Fibroblast of lung (primary cell): ENCODE measurements around the gene BACH1. TPM values are rescaled to one million over a fixed set of nuclear protein-coding genes. Genes with fewer than 3 reads are reported as not detected.

ENCODE experiments used
- DNase-seq, 2 donors: peaks; one replicate each; pipeline versions ENCODE4 v3.0.0 to v3.0.0-alpha.2; 2010; ENCODE audit warnings: low read depth in 2 of 2
- H2AFZ ChIP-seq: 2 replicates; pipeline ENCODE4 v1.5.1; 2012; ENCODE audit warnings: low read length, control low read depth, inconsistent platforms
- H3K27ac ChIP-seq: 2 replicates; pipeline ENCODE4 v1.5.1; 2011; ENCODE audit warnings: low read length, control low read depth; ENCODE audit not compliant: insufficient read depth
- H3K27me3 ChIP-seq: 2 replicates; pipeline ENCODE4 v1.5.1; 2011; ENCODE audit warnings: mild to moderate bottlenecking, low read length; ENCODE audit not compliant: control insufficient read depth, insufficient read depth
- H3K36me3 ChIP-seq: 2 replicates; pipeline ENCODE4 v1.5.1; 2011; ENCODE audit warnings: low read length; ENCODE audit not compliant: control insufficient read depth, insufficient read depth
- H3K4me1 ChIP-seq: 2 replicates; pipeline ENCODE4 v1.5.1; 2011; ENCODE audit warnings: low read length; ENCODE audit not compliant: control insufficient read depth, insufficient read depth; ENCODE audit errors: extremely low read depth
- H3K4me2 ChIP-seq: 2 replicates; pipeline ENCODE4 v1.5.1; 2011; ENCODE audit warnings: low read length, control low read depth; ENCODE audit not compliant: insufficient read depth; ENCODE audit errors: extremely low read depth
- H3K4me3 ChIP-seq, 4 experiments: fragments of 200-600 bp in 1 of 4; sonication (generic) in 1 of 4; replicated peaks in 1 of 4; 2 replicates each; pipeline ENCODE4 v1.5.1; 2011 to 2016; ENCODE audit warnings: low read length in 4 of 4, low read depth in 3 of 4, mild to moderate bottlenecking in 3 of 4, control low read depth in 2 of 4, inconsistent platforms in 1 of 4, mixed read lengths in 1 of 4; ENCODE audit not compliant: insufficient read depth in 1 of 4; ENCODE audit errors: control extremely low read depth in 1 of 4
- H3K79me2 ChIP-seq: 2 replicates; pipeline ENCODE4 v1.5.1; 2012; ENCODE audit warnings: mild to moderate bottlenecking, low read length, inconsistent platforms; ENCODE audit not compliant: control insufficient read depth, insufficient read depth
- H3K9ac ChIP-seq: 2 replicates; pipeline ENCODE4 v1.5.1; 2011; ENCODE audit warnings: mild to moderate bottlenecking, low read length, control low read depth; ENCODE audit not compliant: insufficient read depth
- H3K9me3 ChIP-seq: 2 replicates; pipeline ENCODE4 v1.5.1; 2012; ENCODE audit warnings: low read depth, low read length; ENCODE audit not compliant: control insufficient read depth, insufficient read depth
- H4K20me1 ChIP-seq: 2 replicates; pipeline ENCODE4 v1.5.1; 2011; ENCODE audit warnings: low read length; ENCODE audit not compliant: control insufficient read depth, insufficient read depth; ENCODE audit errors: extremely low read depth
- CTCF ChIP-seq, 2 donors: IDR thresholded peaks in 1 of 2; conservative IDR thresholded peaks in 1 of 2; 1 replicate in 1 of 2; 2 replicates in 1 of 2; pipeline ENCODE4 v1.5.1; 2011 to 2012; ENCODE audit warnings: low read length in 2 of 2, control low read depth in 1 of 2, inconsistent platforms in 1 of 2, low read depth in 1 of 2, mild to moderate bottlenecking in 1 of 2
- EZH2 ChIP-seq: IDR thresholded peaks from 2 replicates; pipeline ENCODE4 v1.5.1; 2012; ENCODE audit warnings: low read length, control low read depth, mild to moderate bottlenecking; ENCODE audit errors: missing control alignments
- polyA plus RNA-seq, 2 donors: library from polyadenylated mRNA; depleted of rRNA in 1 of 2; stranded (reverse) in 1 of 2; unstranded in 1 of 2; fragments of >200 nt; gene quantifications; 2 replicates each; pipeline ENCODE4 v1.2.1, GENCODE V29; 2011 to 2012; ENCODE audit warnings: missing spikeins in 1 of 2
- total RNA-seq: library from RNA; depleted of rRNA; stranded (reverse); fragments of >200 nt; gene quantifications from 2 replicates; pipeline ENCODE4 v1.2.1, GENCODE V29; 2014

The BACH1 gene
- total and polyA plus RNA-seq, 2 donors (not counting 1 experiment from before 2014, with no cell fraction given) = 38.2 to 127 TPM

GRCh38 chr21:29287383-29287782 lies 11.3 kb upstream of the BACH1 start:
- peak overlapping the region; percentile 20 for H2AFZ ChIP-seq
- H3K4me2 ChIP-seq = no peak overlapping the region
- TF ChIP-seq EZH2 = no peak
- TF ChIP-seq CTCF (conservative IDR thresholded peaks at IDR 0.05 in 1 of 2, IDR thresholded peaks at IDR 0.05 in 1 of 2; ENCODE audit: low read depth in 1 of 2, low read length in 2 of 2) = no peak
- H3K36me3 ChIP-seq = no peaks in the 10 kb centered on the region
- no peak overlapping the region for H3K27ac ChIP-seq
- no peaks in the 10 kb centered on the region for H4K20me1 ChIP-seq
- no peaks in the 10 kb centered on the region for H3K79me2 ChIP-seq
- H3K9ac ChIP-seq = no peak overlapping the region
- no peaks in the 10 kb centered on the region for H3K4me1 ChIP-seq
- no peak for DNase-seq
- H3K27me3 ChIP-seq = no peaks in the 10 kb centered on the region
- no peak overlapping the region for H3K4me3 ChIP-seq
- no peaks in the 10 kb centered on the region for H3K9me3 ChIP-seq

- H3K4me2 ChIP-seq = no peak overlapping the region
Observed at GRCh38 chr21:29288239-29288638, 10.5 kb upstream of the BACH1 start.

GRCh38 chr21:29289317-29289716 lies 9.4 kb upstream of the BACH1 start:
- DNase-seq = no peak
- no peaks in the 10 kb centered on the region for H3K36me3 ChIP-seq
- no peaks in the 10 kb centered on the region for H3K4me1 ChIP-seq
- no peaks in the 10 kb centered on the region for H3K79me2 ChIP-seq
- H3K27ac ChIP-seq = no peak overlapping the region
- no peak overlapping the region for H3K4me2 ChIP-seq
- H3K4me3 ChIP-seq = no peak overlapping the region
- no peaks in the 10 kb centered on the region for H4K20me1 ChIP-seq
- no peak overlapping the region for H3K9ac ChIP-seq
- H3K27me3 ChIP-seq = no peaks in the 10 kb centered on the region
- no peaks in the 10 kb centered on the region for H3K9me3 ChIP-seq
- H2AFZ ChIP-seq = no peak overlapping the region
- TF ChIP-seq EZH2 (no peak), CTCF (conservative IDR thresholded peaks at IDR 0.05 in 1 of 2, IDR thresholded peaks at IDR 0.05 in 1 of 2; ENCODE audit: low read depth in 1 of 2, low read length in 2 of 2) (no peak)

More at GRCh38 chr21:29288239-29288638, 10.5 kb upstream of the BACH1 start:
- Histone ChIP-seq H4K20me1 (no peaks in the 10 kb centered on the region), H3K4me3 (no peak overlapping the region), H2AFZ (no peak overlapping the region), H3K9me3 (no peaks in the 10 kb centered on the region), H3K36me3 (no peaks in the 10 kb centered on the region), H3K27ac (no peak overlapping the region), H3K4me1 (no peaks in the 10 kb centered on the region), H3K79me2 (no peaks in the 10 kb centered on the region), H3K27me3 (no peaks in the 10 kb centered on the region), H3K9ac (no peak overlapping the region)
- TF ChIP-seq EZH2 (no peak), CTCF (conservative IDR thresholded peaks at IDR 0.05 in 1 of 2, IDR thresholded peaks at IDR 0.05 in 1 of 2; ENCODE audit: low read depth in 1 of 2, low read length in 2 of 2) (no peak)
- DNase-seq = no peak
